Endothelial cell of umbilical vein (primary cell): Measurements from ENCODE around the gene IFI27L2. TPM values are rescaled to one million over a fixed set of nuclear protein-coding genes. Genes with fewer than 3 reads are reported as not detected.

Source experiments
- BruUV-seq: library from RNA; stranded (reverse); fragments of 400-500 nt; replicated peaks from 2 replicates; lab custom pipeline; 2021; lab: Mats Ljungman, UMichigan
- CTCF ChIA-PET: fragments of 300-600, 350-600 bp; sonication (Branson Sonifier 250); formaldehyde crosslinking; loops from one replicate; lab custom pipeline; 2021; ENCODE audit warnings: antibody characterized with exemption, inconsistent platforms; lab: Charles Lee
- POLR2A ChIA-PET: fragments of 300-600, 350-600 bp; sonication (Branson Sonifier 250); formaldehyde crosslinking; loops from one replicate; lab custom pipeline; 2021; ENCODE audit warnings: antibody characterized with exemption, inconsistent platforms; lab: Charles Lee
- DNase-seq: peaks from one replicate; pipeline ENCODE4 v3.0.0-alpha.2; 2011; ENCODE audit warnings: low read depth, low spot score
- FAIRE-seq: peaks from 2 replicates; lab custom pipeline; 2011; peaks lifted over from hg19 to GRCh38; lab: Jason Lieb, UNC
- H2AFZ ChIP-seq: 2 replicates; pipeline ENCODE4 v1.6.0; 2012; ENCODE audit warnings: low read depth, low read length, control low read depth, inconsistent platforms
- H3K27ac ChIP-seq: 2 replicates; pipeline ENCODE4 v1.5.1; 2011; ENCODE audit warnings: low read depth, mild to moderate bottlenecking, control low read depth, low read length, moderate library complexity; ENCODE audit not compliant: insufficient read depth
- H3K27me3 ChIP-seq, 2 experiments: 2 replicates each; pipeline versions ENCODE4 v1.6.0 to v1.6.1; 2011; ENCODE audit warnings: low read length in 2 of 2, mixed read lengths in 1 of 2; ENCODE audit not compliant: control insufficient read depth in 2 of 2, insufficient read depth in 2 of 2
- H3K36me3 ChIP-seq, 2 experiments: 2 replicates in 1 of 2; 3 replicates in 1 of 2; pipeline ENCODE4 v1.5.1; 2011; ENCODE audit warnings: low read length in 2 of 2, mild to moderate bottlenecking in 1 of 2, moderate library complexity in 1 of 2; ENCODE audit not compliant: control insufficient read depth in 2 of 2, insufficient read depth in 2 of 2; ENCODE audit errors: extremely low read depth in 1 of 2
- H3K4me1 ChIP-seq: 3 replicates; pipeline ENCODE4 v1.5.1; 2011; ENCODE audit warnings: mild to moderate bottlenecking, low read length; ENCODE audit not compliant: control insufficient read depth, insufficient read depth; ENCODE audit errors: extremely low read depth
- H3K4me2 ChIP-seq: 2 replicates; pipeline ENCODE4 v1.6.1; 2011; ENCODE audit warnings: low read length, control low read depth, mixed read lengths; ENCODE audit not compliant: insufficient read depth
- H3K4me3 ChIP-seq, 3 experiments: fragments of 200-600 bp in 1 of 3; sonication (generic), shearing (Covaris generic) in 1 of 3; replicated peaks in 1 of 3; 2 replicates each; pipeline ENCODE4 v1.5.1; 2011 to 2016; ENCODE audit warnings: control low read depth in 3 of 3, low read length in 3 of 3, mild to moderate bottlenecking in 2 of 3, inconsistent platforms in 1 of 3, low read depth in 1 of 3, moderate library complexity in 1 of 3; ENCODE audit not compliant: insufficient read depth in 1 of 3
- H3K79me2 ChIP-seq: 2 replicates; pipeline ENCODE4 v1.6.0; 2012; ENCODE audit warnings: low read length, inconsistent platforms; ENCODE audit not compliant: control insufficient read depth, insufficient read depth
- H3K9ac ChIP-seq: replicated peaks from 2 replicates; pipeline ENCODE3; 2011; ENCODE audit warnings: low read length, control low read depth; ENCODE audit not compliant: insufficient read depth; ENCODE audit errors: extremely low read depth
- H3K9me1 ChIP-seq: replicated peaks from 3 replicates; pipeline ENCODE4 v1.6.0; 2011; ENCODE audit warnings: mild to moderate bottlenecking, low read length; ENCODE audit not compliant: control insufficient read depth, insufficient read depth; ENCODE audit errors: extremely low read depth
- H3K9me3 ChIP-seq: replicated peaks from 2 replicates; pipeline ENCODE4 v1.5.1; 2012; ENCODE audit warnings: low read length, inconsistent platforms; ENCODE audit not compliant: control insufficient read depth, insufficient read depth
- H4K20me1 ChIP-seq: replicated peaks from 2 replicates; pipeline ENCODE3; 2011; ENCODE audit warnings: mild to moderate bottlenecking, low read length; ENCODE audit not compliant: control insufficient read depth, insufficient read depth; ENCODE audit errors: extremely low read depth
- EZH2 ChIP-seq: IDR thresholded peaks from 2 replicates; pipeline ENCODE4 v1.6.1; 2012; ENCODE audit warnings: borderline replicate concordance, low read depth, mild to moderate bottlenecking, moderate library complexity, low read length, inconsistent platforms; ENCODE audit not compliant: severe bottlenecking
- FOS ChIP-seq: IDR thresholded peaks from 2 replicates; pipeline ENCODE4 v1.6.1; 2011; ENCODE audit warnings: mild to moderate bottlenecking, low read length, moderate library complexity, borderline replicate concordance; ENCODE audit not compliant: insufficient read depth
- GATA2 ChIP-seq: IDR thresholded peaks from 2 replicates; pipeline ENCODE4 v1.7.0; 2011; ENCODE audit warnings: low read depth, mild to moderate bottlenecking, moderate library complexity, mixed read lengths, low read length; ENCODE audit not compliant: insufficient read length, insufficient read depth
- JUN ChIP-seq: IDR thresholded peaks from 2 replicates; pipeline ENCODE4 v1.6.1; 2011; ENCODE audit warnings: borderline replicate concordance, low read depth; ENCODE audit not compliant: insufficient read length, insufficient read depth
- MYC ChIP-seq: IDR thresholded peaks from one replicate; pipeline ENCODE4 v1.6.1; 2011; ENCODE audit warnings: mild to moderate bottlenecking, low read depth, low read length
- POLR2A ChIP-seq: IDR thresholded peaks from 2 replicates; pipeline ENCODE4 v1.6.1; 2012; ENCODE audit warnings: low read depth, mild to moderate bottlenecking, control low read depth, low read length
- POLR2AphosphoS5 ChIP-seq: IDR thresholded peaks from 2 replicates; pipeline ENCODE4 v1.6.1; 2012; ENCODE audit warnings: low read depth, mild to moderate bottlenecking, control low read depth, low read length, moderate library complexity; ENCODE audit not compliant: insufficient read depth
- dilution Hi-C: fragments of 300-500 bp; cut with MboI; formaldehyde crosslinking; loops from one replicate; pipeline ENCODE4 v1.15.0; 2019; ENCODE audit warnings: low sequenced_read_pairs; ENCODE audit not compliant: extremely low pct_ligation_motif_present
- intact Hi-C: fragments of 100-400 bp; cut with micrococcal nuclease; formaldehyde crosslinking; loops from one replicate; pipeline ENCODE4 v1.10.0; 2022
- polyA plus RNA-seq, 4 experiments: library from polyadenylated mRNA; depleted of rRNA in 3 of 4; stranded (reverse) in 3 of 4; unstranded in 1 of 4; fragments of >200 nt; gene quantifications; 2 replicates each; pipeline versions ENCODE4 v1.2.1 to v1.2.3, GENCODE V29; 2011 to 2012; ENCODE audit warnings: missing spikeins in 1 of 4
- total RNA-seq: library from RNA; stranded (reverse); gene quantifications from 2 replicates; pipeline ENCODE4 v1.2.3, GENCODE V29; 2021
- TF ChIP-seq, protein P1 (sequence below), 2 donors: IDR thresholded peaks; 1 replicate in 1 of 2; 2 replicates in 1 of 2; pipeline ENCODE4 v1.5.1; 2011; ENCODE audit warnings: low read length in 2 of 2, mild to moderate bottlenecking in 2 of 2, moderate library complexity in 2 of 2, control low read depth in 1 of 2, inconsistent platforms in 1 of 2, low read depth in 1 of 2; ENCODE audit not compliant: insufficient read depth in 1 of 2; ENCODE audit errors: extremely low read depth in 1 of 2
- TF ChIP-seq, protein P2 (sequence below): IDR thresholded peaks from 2 replicates; pipeline ENCODE4 v1.6.1; 2011; ENCODE audit not compliant: insufficient read depth, insufficient read length

Gene IFI27L2
- total and polyA plus RNA-seq, 2 donors (not counting 3 experiments of a cell fraction or from before 2014, with no cell fraction given): 28.7 to 82.9 TPM

DNA sequence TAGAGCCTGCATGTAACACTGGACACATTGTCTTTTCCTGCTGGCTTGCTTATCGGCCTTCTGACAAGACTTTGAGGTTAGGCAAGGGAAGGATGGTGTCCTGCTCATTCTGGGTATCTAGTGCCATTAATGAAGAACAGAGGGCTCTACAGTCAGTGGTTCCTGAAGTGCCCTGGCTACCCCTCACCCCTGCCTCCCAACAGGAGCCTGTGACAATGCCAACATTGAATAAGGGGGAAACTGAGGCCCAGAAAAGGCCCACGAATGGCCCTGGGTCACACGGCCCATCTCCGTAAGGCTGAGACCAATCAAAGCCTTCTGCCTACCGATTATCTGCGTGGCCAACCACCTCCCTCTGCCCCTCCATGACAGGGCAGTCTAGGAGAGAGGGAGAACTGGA lies 2.1 kb downstream of the IFI27L2 start:
- Histone ChIP-seq H4K20me1 (no peaks in the 10 kb centered on the region), H3K9me1 (no peaks in the 10 kb centered on the region), H3K79me2 (no peaks in the 10 kb centered on the region), H3K4me1 (peaks cover 9% of the 10 kb centered on the region), H3K27ac (no peak overlapping the region), H3K9ac (no peak overlapping the region), H3K4me2 (no peak overlapping the region), H3K36me3 (no peaks in the 10 kb centered on the region), H3K9me3 (no peaks in the 10 kb centered on the region), H3K27me3 (no peaks in the 10 kb centered on the region), H3K4me3 (no peak overlapping the region), H2AFZ (no peak overlapping the region)
- CTCF ChIA-PET: interaction anchor here (0.6 to 2.0 kb wide), 4 partner anchors 9 to 91 kb away, joined by 3 to 10 read pairs (median 3); no protein-coding TSS in a partner anchor
- TF ChIP-seq POLR2A (no peak), GATA2 (no peak), FOS (no peak), JUN (no peak), MYC (no peak), EZH2 (no peak), POLR2AphosphoS5 (no peak)
- TF ChIP-seq, protein P1, sequence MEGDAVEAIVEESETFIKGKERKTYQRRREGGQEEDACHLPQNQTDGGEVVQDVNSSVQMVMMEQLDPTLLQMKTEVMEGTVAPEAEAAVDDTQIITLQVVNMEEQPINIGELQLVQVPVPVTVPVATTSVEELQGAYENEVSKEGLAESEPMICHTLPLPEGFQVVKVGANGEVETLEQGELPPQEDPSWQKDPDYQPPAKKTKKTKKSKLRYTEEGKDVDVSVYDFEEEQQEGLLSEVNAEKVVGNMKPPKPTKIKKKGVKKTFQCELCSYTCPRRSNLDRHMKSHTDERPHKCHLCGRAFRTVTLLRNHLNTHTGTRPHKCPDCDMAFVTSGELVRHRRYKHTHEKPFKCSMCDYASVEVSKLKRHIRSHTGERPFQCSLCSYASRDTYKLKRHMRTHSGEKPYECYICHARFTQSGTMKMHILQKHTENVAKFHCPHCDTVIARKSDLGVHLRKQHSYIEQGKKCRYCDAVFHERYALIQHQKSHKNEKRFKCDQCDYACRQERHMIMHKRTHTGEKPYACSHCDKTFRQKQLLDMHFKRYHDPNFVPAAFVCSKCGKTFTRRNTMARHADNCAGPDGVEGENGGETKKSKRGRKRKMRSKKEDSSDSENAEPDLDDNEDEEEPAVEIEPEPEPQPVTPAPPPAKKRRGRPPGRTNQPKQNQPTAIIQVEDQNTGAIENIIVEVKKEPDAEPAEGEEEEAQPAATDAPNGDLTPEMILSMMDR (IDR thresholded peaks at IDR 0.05; ENCODE audit: extremely low read depth in 1 of 2, insufficient read depth in 1 of 2, low read depth in 1 of 2, low read length in 2 of 2): no peak
- TF ChIP-seq, protein P2, sequence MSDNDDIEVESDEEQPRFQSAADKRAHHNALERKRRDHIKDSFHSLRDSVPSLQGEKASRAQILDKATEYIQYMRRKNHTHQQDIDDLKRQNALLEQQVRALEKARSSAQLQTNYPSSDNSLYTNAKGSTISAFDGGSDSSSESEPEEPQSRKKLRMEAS: no peak
- POLR2A ChIA-PET: no interaction called here
- intact Hi-C loops (no loop called here), dilution Hi-C loops (no loop called here)
- DNase-seq: no peak
- no TSS peak for BruUV-seq
- no peak for FAIRE-seq
